ENCODE data around the gene LDLRAD4.
"Not testable (repeated sequence)": the region's sequence is repeated elsewhere in the genome, so short reads cannot be mapped to it uniquely, and the experiment has no call there.

LDLRAD4 gene

GRCh38 chr18:13338318-13338717, 119.8 kb downstream of the LDLRAD4 start:
- DNase-seq (ENCODE audit: low spot score), result peak; percentile 70

GRCh38 chr18:13339653-13340052, 121.1 kb downstream of the LDLRAD4 start:
- DNase-seq (ENCODE audit: low spot score), result no peak

- not testable (repeated sequence) for DNase-seq (ENCODE audit: low spot score)
Measured at GRCh38 chr18:13346449-13346848, 127.9 kb downstream of the LDLRAD4 start.

- no peak for DNase-seq (ENCODE audit: low spot score)
Measured at GRCh38 chr18:13353084-13353823, 134.7 kb downstream of the LDLRAD4 start.

- no peak for DNase-seq (ENCODE audit: low spot score)
Measured at GRCh38 chr18:13354402-13354801, 135.8 kb downstream of the LDLRAD4 start.

- DNase-seq (ENCODE audit: low spot score), result no peak
Measured at GRCh38 chr18:13356032-13356431, 137.5 kb downstream of the LDLRAD4 start.

- no peak for DNase-seq (ENCODE audit: low spot score)
Measured at GRCh38 chr18:13357289-13357688, 138.7 kb downstream of the LDLRAD4 start.

GRCh38 chr18:13359210-13359609, 140.7 kb downstream of the LDLRAD4 start:
- no peak for DNase-seq (ENCODE audit: low spot score)

- DNase-seq (ENCODE audit: low spot score), result no peak
Measured at GRCh38 chr18:13361431-13361830, 142.9 kb downstream of the LDLRAD4 start.

GRCh38 chr18:13362051-13362450, 143.5 kb downstream of the LDLRAD4 start:
- DNase-seq (ENCODE audit: low spot score), result no peak

GRCh38 chr18:13362607-13363006, 144.0 kb downstream of the LDLRAD4 start:
- DNase-seq (ENCODE audit: low spot score), result no peak

- DNase-seq (ENCODE audit: low spot score), result no peak
Measured at GRCh38 chr18:13363359-13363758, 144.8 kb downstream of the LDLRAD4 start.

- DNase-seq (ENCODE audit: low spot score), result no peak
Measured at GRCh38 chr18:13364721-13365205, 146.2 kb downstream of the LDLRAD4 start.

GRCh38 chr18:13366131-13366530, 147.6 kb downstream of the LDLRAD4 start:
- DNase-seq (ENCODE audit: low spot score), result no peak

GRCh38 chr18:13366541-13366940, 148.0 kb downstream of the LDLRAD4 start:
- DNase-seq (ENCODE audit: low spot score), result no peak

GRCh38 chr18:13366962-13367892, 148.7 kb downstream of the LDLRAD4 start:
- DNase-seq (ENCODE audit: low spot score), result no peak

- no peak for DNase-seq (ENCODE audit: low spot score)
Measured at GRCh38 chr18:13368080-13368813, 149.7 kb downstream of the LDLRAD4 start.

GRCh38 chr18:13369353-13369752, 150.8 kb downstream of the LDLRAD4 start:
- DNase-seq (ENCODE audit: low spot score), result no peak

GRCh38 chr18:13369756-13370510, 151.4 kb downstream of the LDLRAD4 start:
- DNase-seq (ENCODE audit: low spot score), result no peak

GRCh38 chr18:13370995-13371625, 152.6 kb downstream of the LDLRAD4 start:
- no peak for DNase-seq (ENCODE audit: low spot score)

Measured in HuH-7.5 (cell line).